NT2/D1 (cell line): ENCODE data around the gene PLCXD3.

Source experiments
- YY1 ChIP-seq: IDR thresholded peaks from 2 replicates; pipeline ENCODE4 v1.6.1; 2011; ENCODE audit not compliant: insufficient read length, insufficient read depth
- ZNF274 ChIP-seq: IDR thresholded peaks from 2 replicates; pipeline ENCODE4 v1.6.1; 2011; ENCODE audit warnings: mild to moderate bottlenecking, low read depth, low read length

- no peak for TF ChIP-seq YY1
- TF ChIP-seq ZNF274: no peak
Measured at GRCh38 chr5:41345295-41345694, 165.1 kb downstream of the PLCXD3 start.
